Effector memory CD4-positive, alpha-beta T cell (primary cell): ENCODE results near the gene CYP2R1.

ENCODE experiments used
- DNase-seq, 3 donors: peaks; one replicate each; pipeline ENCODE4 v3.0.0-alpha.2; 2020
- H3K27ac ChIP-seq: 2 replicates; pipeline ENCODE4 v1.7.0; 2013; ENCODE audit warnings: mild to moderate bottlenecking, low read length, moderate library complexity; ENCODE audit not compliant: insufficient read depth, poor library complexity, severe bottlenecking
- H3K27me3 ChIP-seq: replicated peaks from 2 replicates; pipeline ENCODE4 v1.7.0; 2013; ENCODE audit warnings: mild to moderate bottlenecking, low read length; ENCODE audit not compliant: insufficient read depth, control insufficient read depth, poor library complexity, severe bottlenecking
- H3K36me3 ChIP-seq: 2 replicates; pipeline ENCODE4 v1.7.0; 2013; ENCODE audit warnings: mild to moderate bottlenecking, low read length, moderate library complexity; ENCODE audit not compliant: control insufficient read depth, insufficient read depth
- H3K4me1 ChIP-seq: 2 replicates; pipeline ENCODE4 v1.7.0; 2013; ENCODE audit warnings: low read length, mild to moderate bottlenecking; ENCODE audit not compliant: control insufficient read depth, insufficient read depth, poor library complexity, severe bottlenecking
- H3K4me3 ChIP-seq: 2 replicates; pipeline ENCODE4 v1.7.0; 2013; ENCODE audit warnings: low read length, low read depth, mild to moderate bottlenecking; ENCODE audit not compliant: insufficient read depth, poor library complexity, severe bottlenecking
- H3K9me3 ChIP-seq: 2 replicates; pipeline ENCODE4 v1.7.0; 2013; ENCODE audit warnings: mild to moderate bottlenecking, low read length, moderate library complexity; ENCODE audit not compliant: control insufficient read depth

Gene CYP2R1

DNA sequence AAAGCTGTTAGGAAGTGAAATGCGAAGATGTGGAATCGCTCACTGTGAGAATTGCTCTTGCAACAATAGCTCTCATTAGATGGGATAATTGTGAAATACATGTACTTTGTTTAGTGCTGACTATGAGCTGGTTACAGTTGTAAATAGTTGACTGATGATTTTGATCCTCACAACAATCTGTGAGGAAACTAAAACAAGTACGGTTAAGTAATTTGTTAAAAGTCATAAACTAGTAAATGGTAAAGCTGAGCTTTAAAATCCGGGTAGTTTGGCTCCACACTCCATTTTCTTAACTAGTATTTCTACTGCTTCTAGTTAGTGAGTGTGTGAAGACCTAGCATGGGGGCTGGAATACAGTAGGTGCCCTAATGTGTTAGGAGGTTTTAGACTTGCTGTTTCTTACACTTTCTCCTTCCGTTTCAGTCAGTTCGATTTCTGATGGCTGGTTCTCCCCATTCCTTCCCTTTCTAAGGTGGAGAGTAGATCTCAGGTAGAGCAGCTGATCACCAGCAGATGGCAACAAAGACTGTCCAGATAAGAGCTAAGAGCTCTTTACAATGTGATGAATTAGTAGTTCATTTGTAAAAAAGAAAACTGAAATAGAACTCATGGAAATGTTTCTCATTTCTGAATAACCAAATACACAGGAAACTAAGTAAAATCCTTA is 16.3 kb upstream of the CYP2R1 start:
- DNase-seq: no peak
- Histone ChIP-seq H3K4me3 (no peak overlapping the region), H3K27ac (no peak overlapping the region), H3K4me1 (peaks cover 17% of the 10 kb centered on the region), H3K27me3 (no peaks in the 10 kb centered on the region), H3K9me3 (no peaks in the 10 kb centered on the region), H3K36me3 (no peaks in the 10 kb centered on the region)

DNA sequence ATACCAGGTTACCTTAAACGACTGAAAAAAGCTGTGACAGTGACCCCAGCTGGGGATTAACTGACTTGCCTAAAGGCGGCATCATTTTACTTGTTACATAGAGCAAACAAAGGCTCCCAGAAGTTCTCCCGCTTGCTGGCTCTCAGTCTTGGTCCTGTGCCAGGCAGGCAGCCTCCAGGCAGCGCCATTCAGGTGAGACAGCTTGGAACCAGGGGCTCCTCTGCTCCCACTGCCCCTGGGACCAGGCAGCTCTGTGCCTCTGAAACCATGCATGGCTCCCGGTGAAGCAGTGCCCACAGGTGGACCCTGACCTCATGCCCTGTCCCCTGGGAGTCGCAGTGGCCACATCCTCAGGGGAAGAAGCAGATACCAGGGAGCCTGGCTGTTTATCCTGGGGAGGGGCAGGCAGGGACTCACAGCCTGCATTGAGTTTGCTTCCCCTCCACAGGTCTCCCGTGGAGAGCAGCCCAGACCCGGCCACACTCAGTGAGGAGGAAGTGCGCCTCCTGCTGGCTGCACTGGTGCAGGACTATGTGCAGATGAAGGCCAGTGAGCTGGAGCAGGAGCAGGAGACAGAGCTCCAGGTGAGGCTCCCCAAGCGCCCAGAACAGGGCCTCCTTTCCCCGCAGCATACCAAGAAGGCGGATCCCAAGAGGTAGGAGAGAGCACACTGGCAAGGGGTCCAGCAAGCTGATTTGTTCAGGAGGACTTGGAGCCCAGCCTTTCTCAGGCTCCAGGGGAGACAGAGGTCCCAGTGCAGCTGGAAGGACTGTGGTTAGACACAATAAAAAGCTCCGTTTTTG is 15.6 kb upstream of the CYP2R1 start:
- Histone ChIP-seq H3K4me1 (peaks cover 17% of the 10 kb centered on the region), H3K4me3 (no peak overlapping the region), H3K36me3 (no peaks in the 10 kb centered on the region), H3K9me3 (no peaks in the 10 kb centered on the region), H3K27ac (no peak overlapping the region), H3K27me3 (no peaks in the 10 kb centered on the region)
- peak; percentile 62 to 78 (median 65) for DNase-seq

DNA sequence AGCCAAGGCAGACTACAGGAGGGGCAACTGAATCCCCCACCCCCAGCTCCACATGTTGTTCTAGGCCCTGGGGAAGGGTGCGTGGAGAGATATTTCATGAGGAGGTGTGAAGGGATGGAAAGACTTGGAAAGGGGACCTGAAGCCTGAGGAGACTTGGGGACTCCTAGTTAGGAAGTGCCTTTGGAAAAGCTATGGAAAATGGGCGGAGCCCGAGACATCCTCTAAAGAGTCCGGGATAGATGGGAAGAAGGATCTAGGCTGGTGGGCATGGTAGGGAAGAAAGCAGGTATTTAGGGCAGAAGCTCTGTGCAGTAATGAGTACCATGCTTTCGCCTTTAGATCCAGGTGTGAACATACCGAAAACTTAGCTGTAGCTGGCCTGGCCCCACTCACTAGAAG is 15.0 kb upstream of the CYP2R1 start:
- no peak overlapping the region for H3K27ac ChIP-seq
- DNase-seq: no peak
- H3K4me3 ChIP-seq: no peak overlapping the region
- no peaks in the 10 kb centered on the region for H3K27me3 ChIP-seq
- H3K36me3 ChIP-seq: no peaks in the 10 kb centered on the region
- H3K4me1 ChIP-seq: peaks cover 17% of the 10 kb centered on the region
- H3K9me3 ChIP-seq: no peaks in the 10 kb centered on the region

DNA sequence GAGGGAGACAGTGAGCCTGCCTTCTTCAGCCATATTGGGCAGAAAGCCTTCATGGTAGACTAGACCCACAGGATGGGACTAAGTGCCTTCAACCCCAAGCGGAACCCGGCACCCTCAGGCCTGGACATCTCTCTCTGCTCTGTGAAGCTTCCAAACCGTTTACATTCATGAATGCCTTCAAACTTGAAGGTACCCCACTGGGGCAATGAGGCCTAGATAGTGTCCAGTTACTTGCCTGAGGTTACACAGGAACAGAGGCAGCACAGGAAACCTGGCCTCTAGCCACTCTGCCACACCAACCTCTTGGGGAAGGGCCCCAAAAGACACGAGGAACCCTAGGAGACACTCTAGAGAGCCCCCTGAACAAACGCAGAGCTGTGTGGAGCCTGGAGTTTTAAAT is 14.5 kb upstream of the CYP2R1 start:
- no peak overlapping the region for H3K4me3 ChIP-seq
- no peaks in the 10 kb centered on the region for H3K9me3 ChIP-seq
- DNase-seq: no peak
- no peaks in the 10 kb centered on the region for H3K27me3 ChIP-seq
- H3K27ac ChIP-seq: no peak overlapping the region
- H3K4me1 ChIP-seq: peaks cover 17% of the 10 kb centered on the region
- H3K36me3 ChIP-seq: no peaks in the 10 kb centered on the region

DNA sequence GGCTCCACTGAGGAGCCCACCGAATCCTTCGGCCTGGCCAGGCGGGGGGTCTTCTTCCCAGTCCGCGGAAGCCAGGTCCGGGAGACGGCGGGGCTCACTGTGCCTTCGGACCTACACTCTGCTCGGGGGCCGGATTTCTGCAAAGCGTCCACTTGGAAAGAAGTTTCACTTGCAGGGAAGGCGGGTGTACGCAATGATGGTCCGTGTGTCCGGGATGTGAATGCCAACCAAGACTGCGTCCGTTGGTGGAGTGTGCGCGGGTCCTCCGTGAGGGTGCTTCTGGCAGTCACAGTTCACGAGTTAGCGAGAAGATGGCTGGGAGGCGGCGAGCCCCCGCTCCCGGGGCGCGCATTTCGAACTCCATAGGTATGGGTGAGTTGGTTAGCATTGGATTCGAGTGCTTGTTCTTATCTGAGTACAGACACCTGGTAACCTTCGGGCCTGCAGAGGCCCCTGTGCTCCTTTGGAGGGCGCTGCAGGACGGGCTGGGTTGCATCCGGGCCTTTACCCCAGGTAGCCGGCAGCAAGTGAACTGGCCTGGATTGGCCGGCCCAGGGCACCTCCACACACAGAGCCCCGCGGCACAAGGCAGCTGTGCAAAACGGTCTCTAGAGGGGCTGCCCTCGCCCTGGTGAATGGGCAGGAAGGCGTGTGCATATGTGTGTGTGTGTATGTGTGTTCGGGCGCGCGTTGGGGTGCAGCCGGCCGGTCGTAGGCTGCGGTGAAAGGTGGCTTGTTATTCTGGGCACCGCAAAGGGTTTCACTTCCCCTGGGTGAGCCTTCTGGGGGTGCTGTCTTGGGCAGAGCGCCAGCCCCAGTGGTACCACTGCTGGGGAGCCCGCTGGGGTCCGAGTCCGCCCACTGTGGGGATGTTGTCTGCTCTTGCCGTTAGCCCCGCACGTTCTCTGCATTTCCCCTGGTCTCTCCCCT is 13.3 kb upstream of the CYP2R1 start:
- DNase-seq: peak; percentile 53 to 69 (median 62)
- Histone ChIP-seq H3K36me3 (no peaks in the 10 kb centered on the region), H3K27ac (peak overlapping the region; percentile 52), H3K4me1 (peaks cover 17% of the 10 kb centered on the region), H3K4me3 (peak overlapping the region; percentile 63), H3K9me3 (no peaks in the 10 kb centered on the region), H3K27me3 (no peaks in the 10 kb centered on the region)

DNA sequence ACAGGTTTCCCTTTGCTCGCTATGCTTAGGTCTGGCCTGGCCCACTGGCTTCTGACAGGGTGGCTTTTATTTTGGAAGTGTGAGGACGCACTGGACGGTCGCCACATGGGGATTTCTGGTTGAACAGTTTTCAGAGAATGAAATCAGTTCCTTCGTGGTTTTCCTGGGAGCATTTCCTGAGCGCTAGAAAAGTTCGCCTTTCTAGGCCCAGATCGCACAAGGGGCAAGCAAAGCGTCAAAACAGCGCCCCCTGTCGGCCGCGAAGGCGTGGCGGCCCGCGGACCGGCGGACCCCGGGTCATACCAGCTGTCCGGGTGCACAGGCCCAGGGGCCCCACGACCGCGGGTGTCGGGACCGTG is 12.7 kb upstream of the CYP2R1 start:
- Histone ChIP-seq H3K27ac (peak overlapping the region; percentile 52), H3K9me3 (no peaks in the 10 kb centered on the region), H3K36me3 (no peaks in the 10 kb centered on the region), H3K4me1 (peaks cover 17% of the 10 kb centered on the region), H3K4me3 (peak overlapping the region; percentile 63), H3K27me3 (no peaks in the 10 kb centered on the region)
- DNase-seq: peak; percentile 59 to 76 (median 63)

DNA sequence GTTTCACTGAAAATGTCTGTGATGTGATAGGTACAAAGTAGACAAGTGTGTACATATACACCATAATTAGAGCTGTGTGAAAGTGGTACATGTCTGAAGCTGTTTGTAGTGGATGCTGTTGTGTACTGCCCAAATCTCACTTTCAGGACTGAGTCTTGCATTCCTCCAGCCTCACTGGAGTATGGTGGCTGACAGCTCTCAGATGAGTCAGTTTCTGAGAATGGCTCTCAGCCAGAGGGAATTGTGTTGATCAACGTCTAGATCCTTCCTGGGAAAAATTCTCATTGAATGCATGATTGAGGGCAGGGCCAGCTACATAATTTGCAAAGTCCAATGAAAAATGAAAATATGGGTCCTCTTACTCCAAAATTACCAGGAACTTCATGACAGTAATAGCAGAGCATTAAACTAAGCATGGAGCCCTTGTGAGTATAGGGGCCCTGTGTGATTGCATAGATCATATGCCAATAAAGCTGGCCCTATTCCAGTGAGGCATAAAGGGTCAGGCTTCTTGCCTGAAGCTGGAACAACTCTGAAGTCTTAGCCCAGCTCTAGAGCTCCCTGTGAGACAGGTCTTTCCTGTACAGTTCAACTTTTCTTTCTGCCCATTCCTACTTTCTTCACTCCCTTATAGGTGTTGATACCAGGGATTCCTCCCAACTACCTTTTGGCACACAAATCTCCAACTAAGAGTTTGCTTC is 10.8 kb upstream of the CYP2R1 start:
- no peak for DNase-seq
- Histone ChIP-seq H3K9me3 (no peaks in the 10 kb centered on the region), H3K4me1 (peaks cover 16% of the 10 kb centered on the region), H3K4me3 (no peak overlapping the region), H3K27ac (no peak overlapping the region), H3K36me3 (no peaks in the 10 kb centered on the region), H3K27me3 (no peaks in the 10 kb centered on the region)

DNA sequence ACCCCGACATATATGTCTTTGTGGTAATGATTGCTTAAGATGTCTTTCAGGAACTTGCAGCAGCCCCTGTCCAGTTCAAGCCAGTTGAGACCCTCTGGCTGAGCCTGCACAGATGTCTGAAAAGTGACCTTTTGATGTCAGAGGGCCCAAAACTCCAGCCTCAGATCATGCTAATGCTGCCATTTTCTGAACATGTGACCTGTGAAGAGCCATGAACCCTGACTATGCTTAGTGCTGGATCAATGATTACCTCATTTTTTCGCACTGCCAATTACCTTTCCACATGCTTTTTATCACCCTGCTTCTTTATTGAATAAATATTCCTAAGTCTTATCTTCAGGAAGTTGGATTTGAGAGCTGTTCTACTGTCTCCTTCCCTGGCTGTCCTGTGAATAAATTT is 6.9 kb upstream of the CYP2R1 start:
- Histone ChIP-seq H3K4me1 (no peaks in the 10 kb centered on the region), H3K27me3 (no peaks in the 10 kb centered on the region), H3K36me3 (no peaks in the 10 kb centered on the region), H3K9me3 (no peaks in the 10 kb centered on the region), H3K4me3 (no peak overlapping the region), H3K27ac (no peak overlapping the region)
- no peak for DNase-seq

DNA sequence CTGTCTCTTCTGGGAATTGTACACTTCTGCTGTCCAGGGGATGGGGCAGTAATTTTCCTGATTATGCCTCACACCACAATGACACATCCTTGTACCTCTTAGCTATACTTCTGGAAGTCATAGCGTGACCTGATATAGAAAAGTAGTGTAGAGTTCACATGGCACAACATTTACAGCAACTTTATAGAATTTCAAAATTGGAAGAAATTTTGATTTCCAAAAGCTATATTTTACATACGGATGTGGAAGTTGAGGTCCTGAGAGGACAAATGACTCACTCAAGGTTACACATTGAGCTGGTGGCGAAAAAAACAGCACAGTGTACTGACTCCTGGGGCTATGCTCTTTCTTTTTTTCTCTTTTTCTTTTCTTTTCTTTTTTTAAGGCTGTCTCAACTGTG is 6.3 kb upstream of the CYP2R1 start:
- Histone ChIP-seq H3K27me3 (no peaks in the 10 kb centered on the region), H3K4me3 (no peak overlapping the region), H3K4me1 (no peaks in the 10 kb centered on the region), H3K9me3 (no peaks in the 10 kb centered on the region), H3K36me3 (no peaks in the 10 kb centered on the region), H3K27ac (no peak overlapping the region)
- DNase-seq: no peak
